HG03571 (cell line): ENCODE results near the gene ZMYND10.

Experiments used
- ATAC-seq: cut with Tn5 transposase; IDR thresholded peaks from one replicate; pipeline ENCODE4 v1.9.1; 2021; ENCODE audit not compliant: unreplicated experiment

Gene ZMYND10

DNA sequence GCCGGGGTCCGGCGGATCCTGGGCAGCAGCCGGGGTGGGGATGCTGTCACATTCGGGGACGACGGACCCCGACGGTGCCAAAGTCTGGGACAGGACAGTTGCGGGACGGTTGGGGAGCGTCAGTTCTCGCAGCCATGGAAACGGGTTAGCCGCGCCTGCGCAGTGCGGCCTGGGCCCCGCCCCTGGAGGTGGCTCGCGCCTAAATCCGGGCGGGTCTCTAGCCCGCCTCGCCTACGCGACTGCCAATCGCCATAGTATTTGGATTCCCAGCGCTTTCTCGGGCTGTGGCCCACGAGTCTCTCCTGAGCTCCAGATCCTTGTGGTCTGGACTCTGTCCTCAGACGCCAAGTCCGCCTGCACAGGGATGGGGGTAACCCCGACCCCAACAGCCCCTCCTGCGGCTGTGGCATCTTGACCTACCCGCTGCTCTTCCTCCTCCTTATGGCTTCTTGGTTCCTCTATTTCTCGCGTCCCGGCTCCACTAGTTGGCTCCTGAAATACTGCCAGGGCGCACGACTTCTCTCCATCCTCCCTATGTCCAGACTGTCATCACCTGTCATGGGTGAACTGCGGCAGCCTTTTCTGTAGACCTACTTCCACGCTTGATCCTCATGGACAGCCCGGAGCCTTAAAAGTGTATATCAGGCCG, at the start of gene ZMYND10:
Gene ZMYND10 (minus strand): TSS at position 147 of the 649 bp plus-strand sequence. CDS start 153 bp downstream, outside the sequence.
- no peak for ATAC-seq

DNA sequence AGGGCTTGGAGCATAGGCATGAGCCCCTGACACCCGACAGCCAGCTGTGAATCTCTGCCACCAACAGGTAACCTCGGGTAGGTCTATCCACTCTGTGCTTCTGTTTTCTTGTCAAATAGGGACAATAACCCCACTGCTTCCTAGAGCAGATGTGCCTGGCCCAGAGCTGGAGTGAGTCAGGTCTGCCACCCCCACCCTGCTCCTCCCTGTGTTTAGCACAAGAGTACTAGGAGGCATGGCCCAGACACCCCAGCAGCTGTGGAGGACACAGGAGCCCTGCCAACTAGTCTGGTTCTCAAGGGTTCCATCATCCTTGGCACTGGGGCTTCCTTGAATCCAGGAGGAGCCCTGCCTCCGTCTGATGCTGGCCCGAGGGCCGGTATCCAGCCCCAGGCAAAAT, 47.5 kb upstream of the ZMYND10 start:
- ATAC-seq, result no peak

- ATAC-seq, result no peak
Observed at GRCh38 chr3:50392101-50392715, 46.7 kb upstream of the ZMYND10 start.

GRCh38 chr3:50390508-50391224, 45.1 kb upstream of the ZMYND10 start:
- no peak for ATAC-seq

DNA sequence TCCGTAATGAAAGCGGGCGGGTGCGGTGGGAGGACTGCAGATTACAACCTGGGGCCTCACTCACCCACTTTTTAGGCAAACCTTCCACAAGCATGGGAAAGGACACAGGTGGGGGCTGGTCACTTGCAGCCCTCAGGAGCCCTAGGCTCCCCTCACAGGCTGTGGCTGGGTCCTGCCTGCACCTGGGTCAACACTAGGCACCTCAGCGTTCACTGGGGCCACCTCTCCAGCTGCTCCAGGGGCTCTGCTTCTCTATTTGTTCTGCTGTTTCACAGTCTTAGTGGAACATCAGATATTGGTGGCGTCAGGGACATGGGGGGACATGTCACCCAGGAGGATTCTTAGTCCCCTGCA, 43.9 kb upstream of the ZMYND10 start:
- no peak for ATAC-seq

DNA sequence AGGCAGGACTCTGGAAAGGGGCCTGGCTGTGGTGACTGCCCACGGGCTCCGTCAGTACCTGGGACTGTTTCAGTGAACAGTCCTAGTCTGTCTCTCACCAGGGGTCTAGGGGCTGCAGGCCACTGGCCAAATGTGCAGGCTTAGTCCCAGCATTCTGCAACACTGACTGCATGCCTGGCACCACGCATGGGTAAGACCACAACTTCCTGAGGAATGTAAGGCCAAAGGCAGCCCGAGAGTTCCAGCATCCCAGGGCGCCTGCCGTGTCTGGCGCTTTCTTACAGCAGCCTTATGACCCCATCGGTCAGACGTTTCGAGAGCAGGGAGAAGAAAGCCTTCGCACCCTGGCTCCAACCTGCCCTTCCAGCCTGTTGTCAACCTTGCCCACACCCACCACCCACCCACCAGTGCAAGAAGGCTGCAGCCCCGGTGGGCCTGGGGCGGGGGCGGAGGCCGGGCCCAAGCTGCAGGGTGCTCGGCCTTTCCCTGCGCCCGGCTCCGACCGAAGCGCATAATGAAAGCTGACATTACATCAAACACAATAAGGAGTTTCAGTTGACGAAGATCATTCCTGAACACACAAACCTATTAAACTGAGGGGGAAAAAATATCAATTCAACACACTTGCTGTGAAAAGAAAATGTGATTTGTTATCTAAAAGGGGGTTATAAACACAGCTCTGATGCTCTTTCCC, 43.3 kb upstream of the ZMYND10 start:
- no peak for ATAC-seq

GRCh38 chr3:50388016-50388719, 42.6 kb upstream of the ZMYND10 start:
- ATAC-seq, result no peak

GRCh38 chr3:50385754-50386153, 40.2 kb upstream of the ZMYND10 start:
- no peak for ATAC-seq

DNA sequence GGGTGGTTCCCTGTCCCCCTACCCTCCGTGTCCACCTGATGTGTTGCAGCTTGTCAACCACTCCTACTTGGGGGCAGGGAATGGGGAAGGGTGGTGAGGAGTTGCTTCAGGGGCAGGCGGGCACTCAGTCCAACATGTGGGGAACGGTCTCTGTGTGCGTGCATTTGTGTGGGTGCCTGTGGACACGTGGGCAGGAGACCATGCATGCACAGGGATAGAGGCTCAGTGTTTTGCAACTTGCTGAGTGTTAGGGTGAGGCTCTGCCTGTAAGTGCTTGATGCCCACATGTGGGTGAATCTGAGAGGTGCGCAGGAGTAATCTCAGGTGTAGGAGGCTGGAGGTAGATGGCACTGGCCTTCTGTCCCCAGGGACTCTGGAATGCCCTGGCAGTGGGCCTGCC, 38.2 kb upstream of the ZMYND10 start:
- ATAC-seq, result no peak

GRCh38 chr3:50382722-50383121, 37.2 kb upstream of the ZMYND10 start:
- no peak for ATAC-seq

DNA sequence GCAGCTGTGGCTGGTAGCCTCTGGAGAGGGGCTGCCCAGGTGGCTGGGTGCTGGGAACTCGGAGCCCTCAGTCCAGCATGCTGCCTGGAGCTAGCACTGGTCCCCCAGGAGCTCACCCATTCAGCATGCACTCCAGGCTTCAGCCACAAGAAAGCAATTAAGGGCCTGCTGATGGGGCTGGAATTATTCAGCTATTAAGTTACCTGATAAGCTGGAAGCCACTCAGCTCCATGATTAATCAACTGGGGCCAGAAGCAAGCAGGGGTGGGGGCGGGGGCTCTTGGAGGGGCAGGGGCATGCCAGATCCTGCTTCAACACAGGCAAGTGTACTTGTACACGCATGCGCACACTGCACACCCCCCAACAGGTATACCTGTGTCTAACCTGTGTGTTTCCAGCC, 35.9 kb upstream of the ZMYND10 start:
- no peak for ATAC-seq

DNA sequence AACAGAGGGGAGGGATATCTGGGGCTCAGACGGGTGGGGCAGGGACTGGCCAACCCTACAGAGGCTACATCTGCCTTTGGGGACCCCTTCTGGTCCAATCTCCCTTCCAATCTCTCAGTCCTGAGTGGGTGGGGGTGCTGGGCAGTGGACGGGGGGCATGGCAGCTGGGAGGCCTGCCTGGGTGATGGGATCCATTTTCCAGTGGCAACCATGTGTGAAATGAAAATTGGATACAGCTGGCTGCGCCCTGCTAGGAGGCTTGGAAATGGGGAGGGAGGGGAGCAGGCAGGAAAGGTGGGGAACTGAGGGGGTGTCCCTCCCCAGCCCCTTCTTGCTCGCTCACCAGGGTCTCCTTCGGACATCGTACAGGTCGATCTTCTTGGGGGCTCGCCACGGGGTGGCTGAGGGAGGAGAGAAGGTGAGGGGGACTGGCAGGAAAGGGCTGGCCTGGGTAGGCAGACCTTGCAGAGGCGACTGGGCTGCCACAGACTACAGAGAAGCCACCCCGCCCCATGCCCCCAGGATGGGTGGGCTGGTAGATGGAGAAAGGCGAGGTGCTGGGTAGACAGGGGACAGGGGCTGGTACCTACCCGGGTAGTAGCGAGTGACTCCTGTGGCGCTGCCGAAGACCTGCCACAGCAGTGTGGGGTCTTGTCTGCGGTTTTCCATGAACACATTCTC, 35.0 kb upstream of the ZMYND10 start:
- ATAC-seq, result no peak

DNA sequence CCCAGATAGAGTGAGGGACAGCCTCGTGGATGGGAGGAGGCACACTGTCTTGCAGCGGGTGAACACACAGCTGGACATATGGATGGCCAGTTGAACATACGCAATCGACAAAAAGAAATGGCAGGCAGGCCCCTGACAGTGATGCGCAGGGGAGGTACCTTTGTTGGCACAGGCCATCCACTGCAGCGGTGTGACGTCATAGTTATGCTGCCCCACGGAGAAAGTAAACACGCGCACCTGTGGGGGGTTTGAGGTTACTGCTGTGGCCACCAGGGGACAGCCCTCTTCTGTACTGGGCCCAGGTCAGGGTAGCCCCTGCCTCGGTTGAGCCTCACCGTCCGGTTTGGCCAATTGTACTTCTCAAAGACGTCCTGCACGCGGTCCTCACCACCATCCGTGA, 33.2 kb upstream of the ZMYND10 start:
- no peak for ATAC-seq

DNA sequence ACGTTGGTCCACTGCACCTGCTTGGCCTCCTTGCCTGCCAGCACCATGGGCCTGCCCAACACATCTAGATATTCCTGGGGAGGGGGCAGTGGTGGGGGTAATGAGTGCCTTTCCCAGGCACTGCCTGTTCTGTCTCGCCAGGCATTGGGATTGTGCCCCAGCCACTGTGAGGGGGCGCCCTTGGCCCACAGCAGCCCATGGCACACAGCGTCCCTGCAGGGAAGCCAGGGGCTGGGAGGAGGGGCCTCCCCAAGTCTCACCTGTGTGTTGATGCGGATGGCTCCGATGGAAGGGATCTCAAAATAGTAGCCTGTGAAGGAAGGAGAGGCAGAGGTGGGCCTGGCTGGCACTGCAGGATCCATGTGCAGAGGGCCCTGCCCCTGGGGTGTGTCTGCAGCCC, 32.5 kb upstream of the ZMYND10 start:
- no peak for ATAC-seq

DNA sequence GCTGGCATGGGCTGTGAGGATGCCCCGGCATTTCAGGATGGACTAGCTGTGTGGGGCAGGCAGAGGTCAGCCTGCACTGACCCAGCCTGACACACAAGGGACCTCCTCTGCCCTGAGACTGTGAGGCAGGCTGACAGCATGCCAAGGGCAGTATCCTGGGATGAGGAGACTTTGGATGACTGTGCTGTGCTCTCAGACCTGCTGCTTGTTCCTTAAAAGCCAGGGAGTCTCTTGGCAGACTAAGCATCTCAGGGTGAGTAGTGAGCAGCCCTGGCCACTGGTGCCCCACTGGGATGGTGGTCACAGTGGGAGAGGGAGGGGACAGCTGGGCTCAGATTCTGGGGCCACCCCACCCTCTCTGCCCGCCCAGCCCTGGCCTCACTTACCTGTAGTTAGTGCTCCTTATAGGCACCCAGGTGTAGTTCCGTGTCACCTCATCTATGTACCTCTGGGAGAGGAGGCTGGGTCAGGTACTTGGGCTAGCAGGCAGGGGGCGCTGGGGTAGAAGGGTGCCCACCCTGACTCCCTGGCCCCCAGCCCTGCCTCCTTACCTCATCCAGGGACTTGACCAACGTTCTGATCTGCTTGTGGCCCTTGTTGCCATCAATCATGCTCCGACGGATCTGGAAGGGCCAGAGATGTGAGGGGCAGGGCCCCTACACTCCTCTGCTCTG, 29.9 kb upstream of the ZMYND10 start:
- ATAC-seq, result no peak

GRCh38 chr3:50374363-50375257, 29.1 kb upstream of the ZMYND10 start:
- no peak for ATAC-seq

- ATAC-seq, result no peak
Observed at GRCh38 chr3:50373146-50374051, 27.9 kb upstream of the ZMYND10 start.

- no peak for ATAC-seq
Observed at GRCh38 chr3:50372349-50372748, 26.8 kb upstream of the ZMYND10 start.
